ENCODE results near the gene MRGPRD.
A peak's percentile ranks its signal among the peaks of the same experiment; 100 is the strongest.

MRGPRD gene

DNA sequence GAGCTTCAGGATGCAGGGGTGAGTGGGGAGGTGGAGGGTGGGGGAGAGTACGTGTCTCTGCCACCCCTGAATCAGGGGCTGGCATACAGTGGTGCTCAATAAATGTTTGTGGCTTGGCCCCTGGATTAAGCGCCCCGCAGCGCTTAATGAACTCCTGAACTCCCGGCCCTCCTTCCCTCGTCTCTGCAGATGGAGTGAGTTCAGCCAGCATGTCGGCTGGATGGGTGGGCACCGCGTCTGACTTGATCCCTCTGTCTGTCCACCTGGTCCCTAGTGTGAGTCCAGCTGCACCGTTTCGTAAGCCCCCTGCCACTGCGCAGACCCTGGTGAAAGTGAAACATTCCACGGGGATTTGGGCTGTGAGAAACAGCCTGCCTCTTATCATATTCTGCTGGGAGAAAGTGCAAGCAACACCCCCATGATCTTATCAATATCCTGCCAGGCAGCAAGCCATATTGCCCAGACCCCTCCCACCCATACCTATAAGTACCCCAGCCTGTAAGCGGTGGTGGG is 12.0 kb upstream of the MRGPRD start:
- no peak for DNase-seq (ENCODE audit: low read depth)
- H3K4me3 ChIP-seq (ENCODE audit: low read length): no peak overlapping the region
- TF ChIP-seq CTCF (conservative IDR thresholded peaks at IDR 0.05; ENCODE audit: low read depth, low read length): no peak

DNA sequence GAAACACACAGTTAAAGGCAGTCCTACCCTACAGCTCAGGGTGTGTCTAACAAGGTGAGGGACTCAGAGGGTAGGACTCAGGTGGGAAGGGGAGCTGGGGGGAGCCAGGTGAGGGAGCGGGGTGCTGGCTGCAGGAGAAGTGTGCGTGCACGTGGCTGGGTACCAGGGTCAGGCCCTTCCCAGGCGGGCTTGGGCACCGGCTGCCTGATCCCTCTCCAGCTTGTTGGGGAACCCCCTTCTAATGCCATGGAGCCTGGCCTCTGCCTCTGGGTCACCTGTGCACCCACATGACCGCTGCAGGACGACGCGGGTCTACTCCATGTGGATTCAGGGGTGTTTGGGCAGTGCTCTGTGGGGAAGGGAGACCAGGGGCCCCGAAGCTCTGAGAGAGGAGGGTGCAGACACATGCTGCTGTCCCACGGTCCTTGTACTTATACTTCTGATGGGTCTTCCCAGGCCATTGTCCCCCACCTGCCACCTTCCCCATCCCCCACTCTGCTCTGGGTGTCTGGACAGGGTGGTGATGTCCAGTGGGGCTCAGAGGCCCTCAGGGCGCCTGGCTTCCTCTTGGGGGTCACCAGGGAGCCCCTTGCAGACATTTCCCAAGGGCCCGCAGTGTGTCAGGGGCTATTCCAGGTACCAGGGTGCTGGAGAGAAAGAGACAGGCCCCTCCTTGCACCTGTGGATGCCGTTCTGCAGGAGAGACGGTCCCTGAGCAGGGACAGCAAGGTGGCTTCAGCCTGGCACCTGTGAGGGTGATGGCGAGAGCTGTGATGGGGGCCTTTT is 10.4 kb upstream of the MRGPRD start:
- no peak for DNase-seq (ENCODE audit: low read depth)
- no peak overlapping the region for H3K4me3 ChIP-seq (ENCODE audit: low read length)
- TF ChIP-seq CTCF (conservative IDR thresholded peaks at IDR 0.05; ENCODE audit: low read depth, low read length): no peak

DNA sequence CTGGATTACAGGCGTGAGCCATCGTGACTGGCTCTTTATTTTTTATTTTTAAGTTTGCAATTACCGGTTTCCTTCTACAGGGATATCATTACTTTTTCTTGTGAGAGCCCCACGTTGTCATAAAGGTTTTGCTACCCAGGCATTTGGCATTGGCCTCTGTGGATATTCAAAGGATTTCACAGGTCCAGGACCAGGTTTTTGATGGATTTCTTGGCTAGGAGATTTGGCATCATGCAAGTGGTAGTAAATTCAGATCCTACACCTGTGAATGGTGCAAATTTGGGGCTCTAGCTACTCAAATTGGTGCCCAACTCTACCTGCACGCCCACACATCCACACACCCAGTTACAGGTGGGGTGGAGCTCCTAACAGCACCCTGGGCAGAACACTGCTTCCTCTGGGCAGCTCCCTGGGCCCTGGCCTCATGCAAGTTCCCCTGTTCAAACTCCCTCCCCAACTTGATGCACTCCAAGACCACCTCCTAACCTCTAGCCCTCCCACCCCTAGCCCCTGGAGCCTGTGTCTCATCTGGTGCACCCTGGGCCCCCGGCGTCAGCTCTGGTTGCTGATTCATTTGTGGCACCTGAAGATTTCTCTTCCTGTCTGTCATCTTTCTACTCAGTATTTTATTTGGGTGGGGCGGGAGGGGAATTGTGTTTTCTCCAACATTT is 9.3 kb upstream of the MRGPRD start:
- no peak overlapping the region for H3K4me3 ChIP-seq (ENCODE audit: low read length)
- TF ChIP-seq CTCF (conservative IDR thresholded peaks at IDR 0.05; ENCODE audit: low read depth, low read length): no peak
- no peak for DNase-seq (ENCODE audit: low read depth)

DNA sequence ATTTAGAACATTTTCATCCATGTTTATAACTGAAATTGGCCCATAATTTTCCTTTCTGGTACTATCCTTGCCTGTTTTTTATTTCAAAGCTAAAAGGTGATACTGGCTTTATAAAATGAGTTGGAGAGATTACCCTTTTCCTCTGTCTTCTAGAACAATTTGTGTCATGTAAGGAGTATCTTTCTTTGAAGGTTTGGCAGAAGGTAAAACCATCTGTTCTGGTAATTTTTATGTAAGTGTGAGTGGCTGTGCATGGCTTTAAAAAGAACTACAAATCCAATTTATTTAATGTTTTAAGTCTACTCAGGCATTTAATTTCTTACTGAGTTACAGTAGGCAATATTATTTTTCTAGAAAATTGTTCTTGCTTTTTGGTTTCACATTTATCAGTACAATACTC is 7.7 kb upstream of the MRGPRD start:
- TF ChIP-seq CTCF (conservative IDR thresholded peaks at IDR 0.05; ENCODE audit: low read depth, low read length): no peak
- H3K4me3 ChIP-seq (ENCODE audit: low read length): no peak overlapping the region
- DNase-seq (ENCODE audit: low read depth): no peak

GRCh38 chr11:68987211-68987610 is 6.4 kb upstream of the MRGPRD start:
- H3K4me3 ChIP-seq (ENCODE audit: low read length): no peak overlapping the region
- no peak for TF ChIP-seq CTCF (conservative IDR thresholded peaks at IDR 0.05; ENCODE audit: low read depth, low read length)
- peak; percentile 8 for DNase-seq (ENCODE audit: low read depth)

- no peak for DNase-seq (ENCODE audit: low read depth)
- no peak overlapping the region for H3K4me3 ChIP-seq (ENCODE audit: low read length)
- TF ChIP-seq CTCF (conservative IDR thresholded peaks at IDR 0.05; ENCODE audit: low read depth, low read length): no peak
These were observed 3.0 kb upstream of the MRGPRD start for GRCh38 chr11:68983801-68984200.

DNA sequence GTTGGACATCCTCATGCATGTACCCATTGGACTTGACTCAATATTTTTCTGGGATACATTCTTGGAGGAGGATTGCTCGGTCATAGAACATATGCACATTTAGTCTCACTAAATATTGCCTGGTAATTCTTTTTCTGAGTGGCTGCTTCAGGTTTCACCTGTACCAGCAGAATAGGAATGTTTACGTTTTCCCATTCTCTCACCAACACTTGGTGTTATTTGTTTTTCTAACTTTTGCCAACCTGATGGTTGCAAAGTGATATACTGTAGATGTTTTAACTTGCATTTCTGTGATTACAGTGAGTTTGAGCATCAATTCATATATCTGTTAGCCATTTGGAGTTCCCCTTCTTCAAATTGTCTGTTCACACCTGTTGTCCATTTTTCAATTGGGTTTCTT is 1.3 kb upstream of the MRGPRD start:
- DNase-seq (ENCODE audit: low read depth): no peak
- TF ChIP-seq CTCF (conservative IDR thresholded peaks at IDR 0.05; ENCODE audit: low read depth, low read length): no peak
- H3K4me3 ChIP-seq (ENCODE audit: low read length): no peak overlapping the region

Data from retinal pigment epithelial cell (primary cell).